DOHH2 (cell line): ENCODE results near the gene ATP5F1A.

ENCODE experiments used
- CTCF ChIP-seq: fragments of 200-600 bp; sonication (generic); IDR thresholded peaks from one replicate; pipeline ENCODE4 v1.5.1; 2014; ENCODE audit warnings: antibody characterized with exemption, mild to moderate bottlenecking, low read depth, low read length; ENCODE audit not compliant: poor library complexity, severe bottlenecking
- EZH2phosphoT487 ChIP-seq: fragments of 200-600 bp; sonication (generic); IDR thresholded peaks from 2 replicates; pipeline ENCODE4 v1.6.1; 2017; ENCODE audit warnings: borderline replicate concordance, mild to moderate bottlenecking, antibody characterized with exemption, low read length, moderate library complexity, mixed read lengths

GRCh38 chr18:46046688-46047087, 51.4 kb downstream of the ATP5F1A start:
- no peak for TF ChIP-seq CTCF
- no peak for TF ChIP-seq EZH2phosphoT487
